GM12873 (cell line): ENCODE results near the gene KRT6B.

Experiments
- CTCF ChIP-seq: IDR thresholded peaks from 2 replicates; pipeline ENCODE4 v1.5.1; 2012; ENCODE audit warnings: low read depth, mild to moderate bottlenecking, moderate library complexity, low read length, control low read depth; ENCODE audit not compliant: insufficient read depth; ENCODE audit errors: missing control alignments

KRT6B gene

GRCh38 chr12:52443966-52444365 is 8.0 kb downstream of the KRT6B start:
- TF ChIP-seq CTCF, result no peak

GRCh38 chr12:52442600-52443061 is 9.3 kb downstream of the KRT6B start:
- no peak for TF ChIP-seq CTCF

- no peak for TF ChIP-seq CTCF
Observed at GRCh38 chr12:52441320-52441911, 10.5 kb downstream of the KRT6B start.

GRCh38 chr12:52440821-52441319 is 11.1 kb downstream of the KRT6B start:
- no peak for TF ChIP-seq CTCF

GRCh38 chr12:52439845-52440244 is 12.1 kb downstream of the KRT6B start:
- TF ChIP-seq CTCF, result no peak

GRCh38 chr12:52439420-52439819 is 12.5 kb downstream of the KRT6B start:
- no peak for TF ChIP-seq CTCF

- TF ChIP-seq CTCF, result no peak
Observed at GRCh38 chr12:52438305-52439301, 13.3 kb downstream of the KRT6B start.
